A549 (cell line): Measurements from ENCODE around the gene GSK3A. TPM values are rescaled to one million over a fixed set of nuclear protein-coding genes. Genes with fewer than 3 reads are reported as not detected.

Experiments
- ATAC-seq, 2 experiments: fragments of 200-7000 bp in 1 of 2; fragments of >200 bp in 1 of 2; cut with Nextera tagmentation in 1 of 2; cut with Tn5 transposase in 1 of 2; 3 replicates each; pipeline versions ENCODE4 v1.8.0 to v1.9.1; 2018 to 2020; ENCODE audit warnings: mild to moderate bottlenecking in 1 of 2, moderate library complexity in 1 of 2
- CTCF ChIA-PET: fragments of 300-600 bp; sonication (Branson Sonifier 250); formaldehyde crosslinking; extraction: SDS; loops from one replicate; lab custom pipeline; 2021; ENCODE audit warnings: antibody characterized with exemption, inconsistent platforms; lab: Yijun Ruan, JAX
- POLR2A ChIA-PET: fragments of 350-600 bp; formaldehyde crosslinking; extraction: SDS; loops from one replicate; lab custom pipeline; 2021; ENCODE audit warnings: antibody characterized with exemption, inconsistent platforms; lab: Yijun Ruan, JAX
- DNase-seq, 2 experiments: peaks; one replicate each; pipeline versions ENCODE4 v3.0.0 to v3.0.0-alpha.2; 2011 to 2016; ENCODE audit warnings: low read depth in 1 of 2, low spot score in 1 of 2
- FAIRE-seq: peaks from 2 replicates; lab custom pipeline; 2011; peaks lifted over from hg19 to GRCh38; lab: Jason Lieb, UNC
- H3K27ac ChIP-seq, 2 experiments: fragments of >200 bp; sonication (Bioruptor Twin); formaldehyde crosslinking; 3 replicates each; pipeline ENCODE4 v1.5.1; 2016 to 2017
- H3K4me1 ChIP-seq: fragments of >200 bp; sonication (Bioruptor Twin); formaldehyde crosslinking; 3 replicates; pipeline ENCODE4 v1.6.1; 2016
- H3K4me2 ChIP-seq: fragments of >200 bp; sonication (Bioruptor Twin); formaldehyde crosslinking; 3 replicates; pipeline ENCODE4 v1.6.1; 2016
- H3K4me3 ChIP-seq: fragments of >200 bp; sonication (Bioruptor Twin); formaldehyde crosslinking; 3 replicates; pipeline ENCODE4 v1.5.1; 2016
- H3K9me3 ChIP-seq: fragments of >200 bp; sonication (Bioruptor Twin); formaldehyde crosslinking; 3 replicates; pipeline ENCODE4 v1.6.1; 2016
- ATOH8 ChIP-seq: fragments of 250-450 bp; sonication (Bioruptor Pico); IDR thresholded peaks from 2 replicates; pipeline ENCODE4 v1.5.0; 2020; ENCODE audit warnings: low read depth, mild to moderate bottlenecking, moderate library complexity
- BHLHE40 ChIP-seq: IDR thresholded peaks from 2 replicates; pipeline ENCODE4 v1.6.1; 2012; ENCODE audit warnings: low read depth, low read length, inconsistent platforms
- CBX2 ChIP-seq: fragments of 200-600 bp; sonication (generic); IDR thresholded peaks from 2 replicates; pipeline ENCODE4 v1.6.1; 2016; ENCODE audit warnings: low read depth, mild to moderate bottlenecking, borderline replicate concordance
- CBX8 ChIP-seq: fragments of 200-600 bp; sonication (generic); IDR thresholded peaks from 2 replicates; pipeline ENCODE4 v1.6.1; 2016
- CEBPB ChIP-seq, 2 experiments: fragments of >200 bp in 1 of 2; sonication (Bioruptor Twin) in 1 of 2; formaldehyde crosslinking in 1 of 2; IDR thresholded peaks; 2 replicates each; pipeline ENCODE4 v1.6.1; 2012 to 2016
- CHD2 ChIP-seq: fragments of 150-350 bp; IDR thresholded peaks from 2 replicates; pipeline ENCODE4 v1.6.1; 2014; ENCODE audit warnings: low read length; ENCODE audit not compliant: partially characterized antibody
- CHD4 ChIP-seq: fragments of 200-600 bp; sonication (generic); IDR thresholded peaks from 2 replicates; pipeline ENCODE4 v1.6.1; 2016; ENCODE audit warnings: antibody characterized with exemption, mild to moderate bottlenecking, borderline replicate concordance
- EHF ChIP-seq: fragments of 250-450 bp; sonication (Bioruptor Pico); IDR thresholded peaks from 2 replicates; pipeline ENCODE4 v1.5.0; 2020; ENCODE audit warnings: mild to moderate bottlenecking
- EHMT2 ChIP-seq: fragments of 200-600 bp; sonication (generic); IDR thresholded peaks from 2 replicates; pipeline ENCODE4 v1.6.1; 2016; ENCODE audit warnings: antibody characterized with exemption, low read depth, mild to moderate bottlenecking, moderate library complexity
- FOSL2 ChIP-seq, 2 experiments: fragments of 450-650 bp in 1 of 2; fragments of >200 bp in 1 of 2; sonication (Bioruptor Twin) in 1 of 2; formaldehyde crosslinking; IDR thresholded peaks; 2 replicates each; pipeline versions ENCODE4 v1.5.0 to v1.6.1; 2016 to 2020; ENCODE audit warnings: mild to moderate bottlenecking in 1 of 2, moderate library complexity in 1 of 2
- FOXS1 ChIP-seq: fragments of 250-450 bp; sonication (Bioruptor Pico); IDR thresholded peaks from 2 replicates; pipeline ENCODE4 v1.5.0; 2020; ENCODE audit warnings: mild to moderate bottlenecking, moderate library complexity
- HDAC2 ChIP-seq: fragments of 200-600 bp; sonication (generic); IDR thresholded peaks from 2 replicates; pipeline ENCODE4 v1.6.1; 2016
- HES2 ChIP-seq: fragments of >200 bp; sonication (Bioruptor Twin); formaldehyde crosslinking; IDR thresholded peaks from 2 replicates; pipeline ENCODE4 v1.6.1; 2016
- HOXA7 ChIP-seq: fragments of 250-450 bp; sonication (Bioruptor Pico); IDR thresholded peaks from 2 replicates; pipeline ENCODE4 v1.5.0; 2020; ENCODE audit warnings: mild to moderate bottlenecking, moderate library complexity
- HOXB5 ChIP-seq: fragments of 250-450 bp; sonication (Bioruptor Pico); IDR thresholded peaks from 2 replicates; pipeline ENCODE4 v1.5.0; 2020; ENCODE audit warnings: mild to moderate bottlenecking, moderate library complexity
- JUN ChIP-seq, 2 experiments: fragments of >200 bp; sonication (Bioruptor Twin); formaldehyde crosslinking; IDR thresholded peaks; 2 replicates in 1 of 2; 3 replicates in 1 of 2; pipeline ENCODE4 v1.6.1; 2016 to 2017
- JUNB ChIP-seq: fragments of >200 bp; sonication (Bioruptor Twin); formaldehyde crosslinking; IDR thresholded peaks from 2 replicates; pipeline ENCODE4 v1.6.1; 2016
- KDM1A ChIP-seq: fragments of 200-600 bp; sonication (generic); IDR thresholded peaks from 2 replicates; pipeline ENCODE4 v1.6.1; 2016; ENCODE audit warnings: low read depth, mild to moderate bottlenecking
- MAFK ChIP-seq: fragments of 450-650 bp; IDR thresholded peaks from 2 replicates; pipeline ENCODE4 v1.6.1; 2014; ENCODE audit not compliant: partially characterized antibody
- MYC ChIP-seq: IDR thresholded peaks from 2 replicates; pipeline ENCODE4 v1.6.1; 2012; ENCODE audit warnings: mild to moderate bottlenecking, inconsistent platforms, low read length, improper control_type of control experiment, borderline replicate concordance
- NPAS2 ChIP-seq: fragments of 250-450 bp; sonication (Bioruptor Pico); IDR thresholded peaks from 2 replicates; pipeline ENCODE4 v1.8.0; 2022; ENCODE audit warnings: mild to moderate bottlenecking, moderate library complexity, borderline replicate concordance
- NR3C1 ChIP-seq: fragments of >200 bp; sonication (Bioruptor Twin); formaldehyde crosslinking; IDR thresholded peaks from 3 replicates; pipeline ENCODE4 v1.6.1; 2017
- POLR2A ChIP-seq: IDR thresholded peaks from 2 replicates; pipeline ENCODE4 v1.6.1; 2012; ENCODE audit warnings: mild to moderate bottlenecking, low read length
- POLR2AphosphoS2 ChIP-seq: conservative IDR thresholded peaks from 2 replicates; pipeline ENCODE4 v1.6.1; 2012; ENCODE audit warnings: low read length, improper control_type of control experiment, inconsistent platforms
- RARB ChIP-seq: fragments of 250-450 bp; sonication (Bioruptor Pico); IDR thresholded peaks from 2 replicates; pipeline ENCODE4 v1.8.0; 2021; ENCODE audit warnings: mild to moderate bottlenecking, moderate library complexity
- RCOR1 ChIP-seq: fragments of 150-350 bp; IDR thresholded peaks from 2 replicates; pipeline ENCODE4 v1.6.1; 2014; ENCODE audit warnings: antibody characterized with exemption, low read length, low read depth
- RNF2 ChIP-seq: fragments of 200-600 bp; sonication (generic); IDR thresholded peaks from 2 replicates; pipeline ENCODE4 v1.6.1; 2016; ENCODE audit warnings: low read depth, mild to moderate bottlenecking, antibody characterized with exemption, moderate library complexity, borderline replicate concordance
- SMC3 ChIP-seq: fragments of >200 bp; sonication (Bioruptor Twin); formaldehyde crosslinking; IDR thresholded peaks from 3 replicates; pipeline ENCODE4 v1.6.1; 2018; ENCODE audit warnings: inconsistent platforms
- TFCP2L1 ChIP-seq: fragments of 250-450 bp; sonication (Bioruptor Pico); IDR thresholded peaks from 2 replicates; pipeline ENCODE4 v1.5.0; 2021; ENCODE audit warnings: mild to moderate bottlenecking
- TP53 ChIP-seq: fragments of 250-450 bp; sonication (Bioruptor Pico); IDR thresholded peaks from 2 replicates; pipeline ENCODE4 v1.5.0; 2021; ENCODE audit warnings: mild to moderate bottlenecking, moderate library complexity
- ZC3H11A ChIP-seq: fragments of 450-650 bp; IDR thresholded peaks from 2 replicates; pipeline ENCODE4 v1.6.1; 2014; ENCODE audit warnings: antibody characterized with exemption, mild to moderate bottlenecking
- ZFP36 ChIP-seq: fragments of 450-650 bp; IDR thresholded peaks from 2 replicates; pipeline ENCODE4 v1.6.1; 2014; ENCODE audit warnings: borderline replicate concordance; ENCODE audit not compliant: partially characterized antibody
- ZNF302 ChIP-seq: fragments of 250-450 bp; sonication (Bioruptor Pico); IDR thresholded peaks from 2 replicates; pipeline ENCODE4 v1.9.0; 2021; ENCODE audit warnings: inconsistent platforms, mild to moderate bottlenecking, moderate library complexity
- ZSCAN20 ChIP-seq: fragments of 250-450 bp; sonication (Bioruptor Pico); IDR thresholded peaks from 2 replicates; pipeline ENCODE4 v1.8.0; 2022; ENCODE audit warnings: mild to moderate bottlenecking, moderate library complexity
- WGBS: methylation state at CpG from one replicate; pipeline ENCODE4 v1.1.6; 2017; ENCODE audit errors: missing lambda C conversion rate; 5-methylcytosine and 5-hydroxymethylcytosine counted together
- polyA plus RNA-seq, 4 experiments: library from polyadenylated mRNA; depleted of rRNA in 3 of 4; stranded (reverse); fragments of >200 nt; fragmentation: RNase III in 1 of 4; extraction: RNeasy Plus Mini Kit Qiagen cat#74134 plus additional on column Dnase treatment in 1 of 4; gene quantifications; 2 replicates in 3 of 4; 3 replicates in 1 of 4; pipeline ENCODE4 v1.2.3, GENCODE V29; 2011 to 2017
- TF ChIP-seq, protein P1 (sequence below): IDR thresholded peaks from 2 replicates; pipeline ENCODE4 v1.6.1; 2012
- TF ChIP-seq, protein P2 (sequence below): IDR thresholded peaks from 2 replicates; pipeline ENCODE4 v1.6.1; 2012
- TF ChIP-seq, protein P3 (sequence below): fragments of >200 bp; sonication (Bioruptor Twin); formaldehyde crosslinking; IDR thresholded peaks from 3 replicates; pipeline ENCODE4 v1.5.1; 2016
- TF ChIP-seq, protein P4 (sequence below): fragments of >200 bp; sonication (Bioruptor Twin); formaldehyde crosslinking; IDR thresholded peaks from 3 replicates; pipeline ENCODE4 v1.6.1; 2016

GSK3A gene
- polyA plus RNA-seq, 2 of the 4 experiments (the other 2 are of a cell fraction): 55.2 to 85.1 TPM

GRCh38 chr19:42254089-42254849 lies 11.9 kb upstream of the GSK3A start:
- H3K4me3 ChIP-seq: peak overlapping the region; percentile 94
- peaks cover 55% of the 10 kb centered on the region for H3K4me1 ChIP-seq
- ATAC-seq: peak; percentile 25 to 41
- H3K4me2 ChIP-seq: peak overlapping the region; percentile 92
- no peak for FAIRE-seq
- peak; percentile 92 for DNase-seq
- H3K9me3 ChIP-seq: no peaks in the 10 kb centered on the region
- CTCF ChIA-PET: interaction anchor here (1.8 to 12.6 kb wide), 2 partner anchors 9 to 22 kb away, joined by 4 to 373 read pairs; partner anchors contain the start of gene CIC
- WGBS: 2% methylated on average over 37 of the region's 70 CpGs
- POLR2A ChIA-PET: interaction anchor here (3.4 kb wide), 1 partner anchor 11 kb away, joined by 28 read pairs; the partner anchor contains the start of gene GSK3A
- peak overlapping the region; percentile 94 to 96 for H3K27ac ChIP-seq
- TF ChIP-seq FOXS1 (CRISPR knock-in tag) (no peak), HOXA7 (CRISPR knock-in tag) (no peak; the same call in 1 of the 2 replicates), CBX2 (no peak), MAFK (no peak), FOSL2 (IDR thresholded peaks at IDR 0.05) (no peak), FOSL2 (CRISPR knock-in tag; IDR thresholded peaks at IDR 0.05) (no peak), CHD4 (no peak), TP53 (CRISPR knock-in tag) (no peak; the same call in 1 of the 2 replicates), HES2 (no peak), CHD2 (no peak), ZNF302 (CRISPR knock-in tag) (no peak), SMC3 (peak; percentile 5; the same call in 2 of the 3 replicates), EHF (no peak), ZFP36 (no peak), HOXB5 (no peak), NPAS2 (CRISPR knock-in tag) (0 out of 2 replicates have a peak, but pooled peaks have one; percentile 60), ATOH8 (CRISPR knock-in tag) (no peak), NR3C1 (no peak), MYC (0 out of 2 replicates have a peak, but pooled peaks have one; percentile 52), RNF2 (no peak), POLR2A (peak; percentile 13; the same call in 1 of the 2 replicates), ZC3H11A (no peak), BHLHE40 (no peak), EHMT2 (no peak), CEBPB (IDR thresholded peaks at IDR 0.05) (no peak), HDAC2 (no peak), JUN (IDR thresholded peaks at IDR 0.05) (no peak; a peak in 3 of 5 replicates), RARB (0 out of 2 replicates have a peak, but pooled peaks have one; percentile 20), ZSCAN20 (CRISPR knock-in tag) (no peak), POLR2AphosphoS2 (0 out of 2 replicates have a peak, but pooled peaks have one; percentile 66), KDM1A (no peak), JUNB (no peak), CBX8 (no peak), TFCP2L1 (CRISPR knock-in tag) (peak; percentile 86; the same call in 1 of the 2 replicates), RCOR1 (no peak)
- TF ChIP-seq, protein P1, sequence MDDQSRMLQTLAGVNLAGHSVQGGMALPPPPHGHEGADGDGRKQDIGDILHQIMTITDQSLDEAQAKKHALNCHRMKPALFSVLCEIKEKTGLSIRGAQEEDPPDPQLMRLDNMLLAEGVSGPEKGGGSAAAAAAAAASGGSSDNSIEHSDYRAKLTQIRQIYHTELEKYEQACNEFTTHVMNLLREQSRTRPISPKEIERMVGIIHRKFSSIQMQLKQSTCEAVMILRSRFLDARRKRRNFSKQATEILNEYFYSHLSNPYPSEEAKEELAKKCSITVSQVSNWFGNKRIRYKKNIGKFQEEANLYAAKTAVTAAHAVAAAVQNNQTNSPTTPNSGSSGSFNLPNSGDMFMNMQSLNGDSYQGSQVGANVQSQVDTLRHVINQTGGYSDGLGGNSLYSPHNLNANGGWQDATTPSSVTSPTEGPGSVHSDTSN: peak; percentile 64
- TF ChIP-seq, protein P2, sequence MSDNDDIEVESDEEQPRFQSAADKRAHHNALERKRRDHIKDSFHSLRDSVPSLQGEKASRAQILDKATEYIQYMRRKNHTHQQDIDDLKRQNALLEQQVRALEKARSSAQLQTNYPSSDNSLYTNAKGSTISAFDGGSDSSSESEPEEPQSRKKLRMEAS: peak; percentile 78
- TF ChIP-seq, protein P3, sequence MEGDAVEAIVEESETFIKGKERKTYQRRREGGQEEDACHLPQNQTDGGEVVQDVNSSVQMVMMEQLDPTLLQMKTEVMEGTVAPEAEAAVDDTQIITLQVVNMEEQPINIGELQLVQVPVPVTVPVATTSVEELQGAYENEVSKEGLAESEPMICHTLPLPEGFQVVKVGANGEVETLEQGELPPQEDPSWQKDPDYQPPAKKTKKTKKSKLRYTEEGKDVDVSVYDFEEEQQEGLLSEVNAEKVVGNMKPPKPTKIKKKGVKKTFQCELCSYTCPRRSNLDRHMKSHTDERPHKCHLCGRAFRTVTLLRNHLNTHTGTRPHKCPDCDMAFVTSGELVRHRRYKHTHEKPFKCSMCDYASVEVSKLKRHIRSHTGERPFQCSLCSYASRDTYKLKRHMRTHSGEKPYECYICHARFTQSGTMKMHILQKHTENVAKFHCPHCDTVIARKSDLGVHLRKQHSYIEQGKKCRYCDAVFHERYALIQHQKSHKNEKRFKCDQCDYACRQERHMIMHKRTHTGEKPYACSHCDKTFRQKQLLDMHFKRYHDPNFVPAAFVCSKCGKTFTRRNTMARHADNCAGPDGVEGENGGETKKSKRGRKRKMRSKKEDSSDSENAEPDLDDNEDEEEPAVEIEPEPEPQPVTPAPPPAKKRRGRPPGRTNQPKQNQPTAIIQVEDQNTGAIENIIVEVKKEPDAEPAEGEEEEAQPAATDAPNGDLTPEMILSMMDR: no peak; the same call in 2 of the 3 replicates
- TF ChIP-seq, protein P4, sequence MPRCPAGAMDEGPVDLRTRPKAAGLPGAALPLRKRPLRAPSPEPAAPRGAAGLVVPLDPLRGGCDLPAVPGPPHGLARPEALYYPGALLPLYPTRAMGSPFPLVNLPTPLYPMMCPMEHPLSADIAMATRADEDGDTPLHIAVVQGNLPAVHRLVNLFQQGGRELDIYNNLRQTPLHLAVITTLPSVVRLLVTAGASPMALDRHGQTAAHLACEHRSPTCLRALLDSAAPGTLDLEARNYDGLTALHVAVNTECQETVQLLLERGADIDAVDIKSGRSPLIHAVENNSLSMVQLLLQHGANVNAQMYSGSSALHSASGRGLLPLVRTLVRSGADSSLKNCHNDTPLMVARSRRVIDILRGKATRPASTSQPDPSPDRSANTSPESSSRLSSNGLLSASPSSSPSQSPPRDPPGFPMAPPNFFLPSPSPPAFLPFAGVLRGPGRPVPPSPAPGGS: no peak
